Measurements from ENCODE around the gene SALL3.

Gene SALL3

GRCh38 chr18:78953566-78953965 is 26.1 kb upstream of the SALL3 start:
- no peak overlapping the region for H3K4me3 ChIP-seq (ENCODE audit: low read length)
- no peaks in the 10 kb centered on the region for H3K79me2 ChIP-seq (ENCODE audit: low read length)
- no peaks in the 10 kb centered on the region for H4K20me1 ChIP-seq (ENCODE audit: insufficient read depth, low read length)
- H3K9ac ChIP-seq (ENCODE audit: low read length) = no peak overlapping the region
- H3K9me3 ChIP-seq (replicated peaks; ENCODE audit: insufficient read depth, low read length) = no peaks in the 10 kb centered on the region
- H3K9me2 ChIP-seq (replicated peaks; ENCODE audit: insufficient read depth, low read length) = no peaks in the 10 kb centered on the region
- H2AFZ ChIP-seq (ENCODE audit: low read length) = no peak overlapping the region
- no peaks in the 10 kb centered on the region for H3F3A ChIP-seq (ENCODE audit: insufficient read depth, low read length)
- no peak overlapping the region for H3K27ac ChIP-seq (ENCODE audit: low read length)
- H3K4me1 ChIP-seq (ENCODE audit: low read length) = no peaks in the 10 kb centered on the region
- TF ChIP-seq CTCF (IDR thresholded peaks at IDR 0.05; ENCODE audit: low read length) (no peak), EZH2 (optimal IDR thresholded peaks at IDR 0.05; ENCODE audit: low read depth, low read length) (no peak), EZH2phosphoT487 (IDR thresholded peaks at IDR 0.05; ENCODE audit: low read length) (no peak)
- no peaks in the 10 kb centered on the region for H3K27me3 ChIP-seq (replicated peaks; ENCODE audit: insufficient read depth, low read length)
- DNase-seq = no peak
- H3K4me2 ChIP-seq (ENCODE audit: low read depth, low read length) = no peak overlapping the region
- no peaks in the 10 kb centered on the region for H3K36me3 ChIP-seq (replicated peaks; ENCODE audit: insufficient read depth, low read length)

DNA sequence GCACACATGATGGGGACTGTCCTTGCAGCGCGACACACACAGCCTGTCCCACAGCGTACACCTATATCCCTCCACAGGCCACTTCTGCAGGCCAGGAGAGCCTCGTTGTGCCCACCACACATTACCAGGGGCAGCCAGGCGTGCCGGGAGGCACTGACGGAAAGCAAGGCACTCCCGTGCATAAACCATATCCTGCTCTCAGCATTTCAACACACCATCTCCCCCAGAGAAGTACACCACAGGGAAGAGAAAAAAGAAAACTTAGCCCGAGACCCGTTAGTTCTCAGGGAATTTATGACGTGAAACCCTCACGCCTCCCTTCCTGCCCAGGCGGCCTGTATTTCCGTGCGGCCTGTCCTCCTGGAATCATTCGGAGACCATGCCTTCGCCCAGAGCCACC is 24.6 kb upstream of the SALL3 start:
- no peak for DNase-seq
- H3K9ac ChIP-seq (ENCODE audit: low read length) = no peak overlapping the region
- no peaks in the 10 kb centered on the region for H4K20me1 ChIP-seq (ENCODE audit: insufficient read depth, low read length)
- H3K9me3 ChIP-seq (replicated peaks; ENCODE audit: insufficient read depth, low read length) = no peaks in the 10 kb centered on the region
- H3K79me2 ChIP-seq (ENCODE audit: low read length) = no peaks in the 10 kb centered on the region
- H3F3A ChIP-seq (ENCODE audit: insufficient read depth, low read length) = no peaks in the 10 kb centered on the region
- no peak overlapping the region for H3K4me3 ChIP-seq (ENCODE audit: low read length)
- H3K4me1 ChIP-seq (ENCODE audit: low read length) = no peaks in the 10 kb centered on the region
- no peak for TF ChIP-seq CTCF (IDR thresholded peaks at IDR 0.05; ENCODE audit: low read length)
- TF ChIP-seq EZH2 (optimal IDR thresholded peaks at IDR 0.05; ENCODE audit: low read depth, low read length) = no peak
- no peak for TF ChIP-seq EZH2phosphoT487 (IDR thresholded peaks at IDR 0.05; ENCODE audit: low read length)
- H3K4me2 ChIP-seq (ENCODE audit: low read depth, low read length) = no peak overlapping the region
- no peak overlapping the region for H2AFZ ChIP-seq (ENCODE audit: low read length)
- no peaks in the 10 kb centered on the region for H3K36me3 ChIP-seq (replicated peaks; ENCODE audit: insufficient read depth, low read length)
- no peak overlapping the region for H3K27ac ChIP-seq (ENCODE audit: low read length)
- no peaks in the 10 kb centered on the region for H3K9me2 ChIP-seq (replicated peaks; ENCODE audit: insufficient read depth, low read length)
- H3K27me3 ChIP-seq (replicated peaks; ENCODE audit: insufficient read depth, low read length) = no peaks in the 10 kb centered on the region

GRCh38 chr18:78957140-78957539 is 22.5 kb upstream of the SALL3 start:
- H4K20me1 ChIP-seq (ENCODE audit: insufficient read depth, low read length) = no peaks in the 10 kb centered on the region
- no peak for DNase-seq
- H3K27me3 ChIP-seq (replicated peaks; ENCODE audit: insufficient read depth, low read length) = no peaks in the 10 kb centered on the region
- no peak overlapping the region for H3K4me2 ChIP-seq (ENCODE audit: low read depth, low read length)
- no peaks in the 10 kb centered on the region for H3K79me2 ChIP-seq (ENCODE audit: low read length)
- H3K4me3 ChIP-seq (ENCODE audit: low read length) = no peak overlapping the region
- no peaks in the 10 kb centered on the region for H3F3A ChIP-seq (ENCODE audit: insufficient read depth, low read length)
- TF ChIP-seq EZH2phosphoT487 (IDR thresholded peaks at IDR 0.05; ENCODE audit: low read length) = no peak
- TF ChIP-seq EZH2 (optimal IDR thresholded peaks at IDR 0.05; ENCODE audit: low read depth, low read length) = no peak
- no peak for TF ChIP-seq CTCF (IDR thresholded peaks at IDR 0.05; ENCODE audit: low read length)
- no peaks in the 10 kb centered on the region for H3K9me3 ChIP-seq (replicated peaks; ENCODE audit: insufficient read depth, low read length)
- no peak overlapping the region for H2AFZ ChIP-seq (ENCODE audit: low read length)
- no peak overlapping the region for H3K9ac ChIP-seq (ENCODE audit: low read length)
- no peaks in the 10 kb centered on the region for H3K4me1 ChIP-seq (ENCODE audit: low read length)
- H3K9me2 ChIP-seq (replicated peaks; ENCODE audit: insufficient read depth, low read length) = no peaks in the 10 kb centered on the region
- H3K36me3 ChIP-seq (replicated peaks; ENCODE audit: insufficient read depth, low read length) = no peaks in the 10 kb centered on the region
- no peak overlapping the region for H3K27ac ChIP-seq (ENCODE audit: low read length)
